K562 (cell line): ENCODE data around the gene ZNF32. TPM values are rescaled to one million over a fixed set of nuclear protein-coding genes. Genes with fewer than 3 reads are reported as not detected.

Source experiments
- ATAC-seq: fragments of 200-7000 bp; cut with Tn5 transposase; 3 replicates; pipeline ENCODE4 v1.9.1; 2020; ENCODE audit warnings: moderate library complexity
- BruUV-seq: library from RNA; stranded (reverse); fragments of 400-500 nt; replicated peaks from 2 replicates; lab custom pipeline; 2021; lab: Mats Ljungman, UMichigan
- CTCF ChIA-PET: fragments of 300-600 bp; formaldehyde crosslinking; extraction: SDS; loops from one replicate; lab custom pipeline; 2021; ENCODE audit warnings: low intra/inter-chr PET ratio; lab: Yijun Ruan, JAX
- POLR2A ChIA-PET: fragments of 300-600, 350-650 bp; sonication (Branson Sonifier 250); formaldehyde crosslinking; extraction: SDS; loops from one replicate; lab custom pipeline; 2021; ENCODE audit warnings: antibody characterized with exemption, inconsistent platforms; lab: Yijun Ruan, JAX
- DNase-seq, 4 experiments: peaks; one replicate each; pipeline versions ENCODE4 v3.0.0 to v3.0.0-alpha.2; 2011 to 2018; ENCODE audit warnings: low spot score in 3 of 4, mixed read lengths in 3 of 4; ENCODE audit errors: extremely low read depth in 1 of 4
- FAIRE-seq: peaks from 2 replicates; lab custom pipeline; 2011; peaks lifted over from hg19 to GRCh38; lab: Jason Lieb, UNC
- H2AFZ ChIP-seq: 2 replicates; pipeline ENCODE4 v1.6.0; 2011; ENCODE audit warnings: low read depth, low read length, control low read depth, inconsistent platforms
- H3K27ac ChIP-seq: fragments of 200-600 bp; 3 replicates; pipeline ENCODE4 v1.8.0; 2011; ENCODE audit warnings: low read depth, mild to moderate bottlenecking, control low read depth, inconsistent platforms, low read length, moderate library complexity, mixed read lengths; ENCODE audit errors: extremely low read depth
- H3K27me3 ChIP-seq, 2 experiments: fragments of 300-600 bp in 1 of 2; 2 replicates in 1 of 2; 3 replicates in 1 of 2; pipeline versions ENCODE4 v1.6.0 to v1.8.0; 2011; ENCODE audit warnings: inconsistent platforms in 2 of 2, low read length in 2 of 2, mild to moderate bottlenecking in 1 of 2, mixed read lengths in 1 of 2, moderate library complexity in 1 of 2; ENCODE audit not compliant: control insufficient read depth in 2 of 2, insufficient read depth in 2 of 2
- H3K36me3 ChIP-seq: fragments of 300-600 bp; 3 replicates; pipeline ENCODE4 v1.8.0; 2011; ENCODE audit warnings: mild to moderate bottlenecking, low read length, inconsistent platforms; ENCODE audit not compliant: control insufficient read depth, insufficient read depth
- H3K4me1 ChIP-seq, 2 experiments: fragments of 200-600 bp in 1 of 2; replicated peaks in 1 of 2; 2 replicates in 1 of 2; 3 replicates in 1 of 2; pipeline versions ENCODE4 v1.5.1 to v1.8.0; 2011; ENCODE audit warnings: inconsistent platforms in 2 of 2, low read length in 2 of 2, mild to moderate bottlenecking in 1 of 2, mixed read lengths in 1 of 2, moderate library complexity in 1 of 2; ENCODE audit not compliant: control insufficient read depth in 2 of 2, insufficient read depth in 2 of 2
- H3K4me2 ChIP-seq: 2 replicates; pipeline ENCODE4 v1.6.1; 2011; ENCODE audit warnings: low read length, control low read depth, inconsistent platforms, mixed read lengths; ENCODE audit not compliant: insufficient read depth
- H3K4me3 ChIP-seq: fragments of 200-600 bp; sonication (generic), shearing (Covaris generic); 2 replicates; pipeline ENCODE4 v1.5.1; 2016; ENCODE audit warnings: control low read depth, inconsistent platforms
- H3K79me2 ChIP-seq: fragments of 200-600 bp; 3 replicates; pipeline ENCODE4 v1.8.0; 2011; ENCODE audit warnings: low read length, inconsistent platforms; ENCODE audit not compliant: control insufficient read depth, insufficient read depth
- H3K9ac ChIP-seq, 2 experiments: 2 replicates each; pipeline versions ENCODE4 v1.6.0 to v1.6.1; 2011; ENCODE audit warnings: low read depth in 2 of 2, low read length in 2 of 2, control low read depth in 1 of 2, inconsistent platforms in 1 of 2, mild to moderate bottlenecking in 1 of 2, mixed read lengths in 1 of 2; ENCODE audit not compliant: insufficient read depth in 1 of 2
- H3K9me1 ChIP-seq: one replicate; pipeline ENCODE4 v1.6.0; 2011; ENCODE audit warnings: inconsistent platforms, mild to moderate bottlenecking, low read length, moderate library complexity; ENCODE audit not compliant: control insufficient read depth, insufficient read depth
- H3K9me3 ChIP-seq: replicated peaks from 2 replicates; pipeline ENCODE4 v1.5.1; 2011; ENCODE audit warnings: low read depth, low read length, inconsistent platforms; ENCODE audit not compliant: control insufficient read depth, insufficient read depth
- H4K20me1 ChIP-seq: replicated peaks from 2 replicates; pipeline ENCODE4 v1.6.1; 2011; ENCODE audit warnings: low read length, inconsistent platforms, mixed read lengths; ENCODE audit not compliant: control insufficient read depth, insufficient read depth
- CBX3 ChIP-seq, 2 experiments: IDR thresholded peaks; 1 replicate in 1 of 2; 2 replicates in 1 of 2; pipeline ENCODE4 v1.6.1; 2012; ENCODE audit warnings: inconsistent platforms in 2 of 2, low read length in 2 of 2, borderline replicate concordance in 1 of 2, control low read depth in 1 of 2
- CTBP1 ChIP-seq: fragments of 450-650 bp; IDR thresholded peaks from 2 replicates; pipeline ENCODE4 v1.6.1; 2016; ENCODE audit warnings: borderline replicate concordance
- CXXC5 ChIP-seq: fragments of 250-450 bp; sonication (Bioruptor Pico); IDR thresholded peaks from 2 replicates; pipeline ENCODE4 v1.8.0; 2022; ENCODE audit warnings: inconsistent platforms, mild to moderate bottlenecking, moderate library complexity
- DNMT1 ChIP-seq: fragments of 450-650 bp; IDR thresholded peaks from 2 replicates; pipeline ENCODE4 v1.6.1; 2016; ENCODE audit warnings: antibody characterized with exemption, mild to moderate bottlenecking
- GABPA ChIP-seq: fragments of 200-800 bp; sonication (Bioruptor generic); conservative IDR thresholded peaks from 2 replicates; pipeline ENCODE4 v1.6.1; 2016; ENCODE audit warnings: low read depth, missing genetic modification characterization, missing compliant biosample characterization
- HDAC6 ChIP-seq: IDR thresholded peaks from 2 replicates; pipeline ENCODE4 v1.6.1; 2012; ENCODE audit warnings: low read depth, mild to moderate bottlenecking, control low read depth, inconsistent platforms, low read length, moderate library complexity
- L3MBTL2 ChIP-seq: fragments of 450-650 bp; IDR thresholded peaks from 2 replicates; pipeline ENCODE4 v1.6.1; 2016; ENCODE audit warnings: mild to moderate bottlenecking, moderate library complexity
- NRF1 ChIP-seq, 2 experiments: fragments of 450-650 bp; IDR thresholded peaks in 1 of 2; conservative IDR thresholded peaks in 1 of 2; 2 replicates each; pipeline ENCODE4 v1.6.1; 2014; ENCODE audit warnings: mild to moderate bottlenecking in 2 of 2
- PCBP1 ChIP-seq: fragments of 200-400 bp; formaldehyde crosslinking; IDR thresholded peaks from 2 replicates; pipeline ENCODE4 v1.6.1; 2018; ENCODE audit warnings: mild to moderate bottlenecking, low read depth, low read length; ENCODE audit not compliant: poor library complexity, severe bottlenecking
- RNF2 ChIP-seq: sonication (generic); IDR thresholded peaks from 2 replicates; pipeline ENCODE4 v1.6.1; 2016
- SETDB1 ChIP-seq: IDR thresholded peaks from one replicate; pipeline ENCODE4 v1.6.1; 2012; ENCODE audit warnings: low read length, control low read depth, inconsistent platforms
- SP1 ChIP-seq: sonication (generic); formaldehyde crosslinking; IDR thresholded peaks from 2 replicates; pipeline ENCODE4 v1.8.1; 2022; ENCODE audit warnings: mild to moderate bottlenecking, missing genetic modification reagents
- WGBS: fragments of 100-300 bp; shearing (Covaris generic); methylation state at CpG from one replicate; pipeline ENCODE4 v1.1.6; 2016; ENCODE audit warnings: low coverage, mixed read lengths; ENCODE audit not compliant: insufficient coverage; ENCODE audit errors: missing lambda C conversion rate; 5-methylcytosine and 5-hydroxymethylcytosine counted together
- in situ Hi-C: fragments of 300-500 bp; cut with MboI; formaldehyde crosslinking; loops from 4 replicates; pipeline ENCODE4 v1.15.0; 2018; ENCODE audit warnings: inconsistent platforms, mixed read lengths
- intact Hi-C: fragments of 100-400 bp; cut with micrococcal nuclease; formaldehyde crosslinking; loops from 2 replicates; pipeline ENCODE4 v1.14.2; 2022
- polyA plus RNA-seq, 8 experiments: library from polyadenylated mRNA; depleted of rRNA in 4 of 8; stranded (reverse) in 5 of 8; unstranded in 3 of 8; fragments of >200 nt; fragmentation: Nextera tagmentation in 2 of 8; fragmentation: Illumina TruSeq in 1 of 8; extraction: Ambion mirVana in 2 of 8; extraction: Trizol in 1 of 8; gene quantifications; 2 replicates each; pipeline versions ENCODE4 v1.2.1 to v1.2.3, GENCODE V29; 2011 to 2014; ENCODE audit warnings: inconsistent platforms in 1 of 8, missing spikeins in 1 of 8
- total RNA-seq, 7 experiments: library from RNA; depleted of rRNA in 6 of 7; stranded (reverse); fragments of >200 nt in 6 of 7; fragmentation: Illumina TruSeq in 2 of 7; extraction: Trizol in 2 of 7; gene quantifications; 2 replicates each; pipeline versions ENCODE4 v1.2.1 to v1.2.3, GENCODE V29; 2011 to 2021; ENCODE audit warnings: low replicate concordance in 1 of 7
- TF ChIP-seq, protein P1 (sequence below): sonication (generic); formaldehyde crosslinking; IDR thresholded peaks from 2 replicates; pipeline ENCODE4 v1.8.0; 2023; ENCODE audit warnings: mild to moderate bottlenecking, missing genetic modification reagents
- TF ChIP-seq, protein P2 (sequence below), 2 experiments: IDR thresholded peaks; 2 replicates each; pipeline ENCODE4 v1.6.1; 2011; ENCODE audit warnings: borderline replicate concordance in 1 of 2, control low read depth in 1 of 2, low read depth in 1 of 2, low read length in 1 of 2, mild to moderate bottlenecking in 1 of 2, mixed read lengths in 1 of 2, moderate library complexity in 1 of 2; ENCODE audit not compliant: insufficient read depth in 1 of 2, insufficient read length in 1 of 2, poor library complexity in 1 of 2, severe bottlenecking in 1 of 2; ENCODE audit errors: extremely low read depth in 1 of 2

The ZNF32 gene
- total and polyA plus RNA-seq, 9 of the 15 experiments (the other 6 are each of a cell fraction or from before 2014, with no cell fraction given) = 17.3 to 57.0 (median 26.3) TPM

DNA sequence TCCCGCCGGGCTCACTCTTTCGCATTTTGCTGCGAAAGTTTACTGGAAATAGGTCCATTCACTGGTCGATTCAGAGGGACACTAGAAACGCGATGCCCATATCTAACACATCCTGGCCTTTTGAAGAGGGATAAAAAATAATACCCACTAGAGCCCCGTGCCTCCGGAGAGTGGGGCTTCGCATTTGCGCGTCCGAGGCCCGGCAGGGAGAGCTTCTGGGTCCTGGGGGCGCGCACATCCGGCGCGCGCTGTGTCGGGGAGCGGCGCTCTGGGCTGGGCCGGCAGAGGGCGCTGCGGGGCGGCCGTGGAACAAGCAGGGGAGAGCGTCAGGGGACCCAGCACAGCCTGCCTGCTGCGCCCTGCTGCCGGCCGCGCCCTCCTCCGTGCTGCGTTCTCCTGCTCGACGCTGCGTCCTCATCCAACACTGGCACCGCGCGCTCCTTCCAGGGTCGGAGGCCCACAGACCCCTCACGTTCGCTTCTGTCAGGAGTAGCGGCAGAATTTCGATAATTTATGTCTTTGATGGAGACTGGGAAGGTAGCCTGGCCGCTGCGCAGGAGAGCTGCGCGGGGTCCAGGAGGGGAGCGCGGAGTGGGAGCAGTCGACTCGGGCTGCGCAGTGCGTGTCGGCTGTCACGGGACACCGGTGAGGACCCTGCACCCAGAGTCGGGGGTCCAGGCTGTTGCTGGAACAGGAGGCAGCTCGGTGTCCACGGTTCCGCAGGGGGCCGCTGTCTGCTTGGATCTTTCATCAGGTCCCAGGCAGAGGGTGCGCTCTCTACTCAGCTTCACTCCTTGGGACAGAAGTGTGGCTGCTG lies 41.5 kb upstream of the ZNF32 start:
- H2AFZ ChIP-seq = peak overlapping the region; percentile 87
- H3K27me3 ChIP-seq = peaks cover 21 to 59% of the 10 kb centered on the region in 2 experiments
- CTCF ChIA-PET = interaction anchor here (0.6 kb wide), 2 partner anchors 596 to 1037 kb away, joined by 3 read pairs; no protein-coding TSS in a partner anchor
- H3K9me3 ChIP-seq = no peaks in the 10 kb centered on the region
- no peak overlapping the region for H3K27ac ChIP-seq
- peak; percentile 89 to 92 (median 92) for DNase-seq
- H3K9ac ChIP-seq = peak overlapping the region; percentile 3 to 87; a peak in 2 of 4 replicates
- H3K9me1 ChIP-seq = no peaks in the 10 kb centered on the region
- peak overlapping the region; percentile 85 for H3K4me2 ChIP-seq
- no peaks in the 10 kb centered on the region for H3K36me3 ChIP-seq
- peak; percentile 99 for ATAC-seq
- BruUV-seq = no TSS peak
- peak overlapping the region; percentile 31 for H3K4me3 ChIP-seq
- peak; percentile 48 for FAIRE-seq
- peaks cover 0 to 22% of the 10 kb centered on the region in 2 experiments; a peak in 2 of 5 replicates for H3K4me1 ChIP-seq
- no peaks in the 10 kb centered on the region for H3K79me2 ChIP-seq
- intact Hi-C loops = loop anchor here (5.0 kb wide), 2 partner anchors 97 to 697 kb away; partner anchors contain the start of gene CXCL12
- in situ Hi-C loops = no loop called here
- no peaks in the 10 kb centered on the region; the same call in 1 of the 2 replicates for H4K20me1 ChIP-seq
- POLR2A ChIA-PET = interaction anchor here (0.6 to 1.0 kb wide), 4 partner anchors 10 to 195 kb away, joined by 3 to 4 read pairs (median 3); no protein-coding TSS in a partner anchor
- 5% methylated on average over 64 of the region's 65 CpGs for WGBS
- TF ChIP-seq NRF1 (conservative IDR thresholded peaks at IDR 0.05 in 1 of 2, IDR thresholded peaks at IDR 0.05 in 1 of 2) (peak; percentile 68 to 76), CBX3 (IDR thresholded peaks at IDR 0.05; ENCODE audit: borderline replicate concordance in 1 of 2, low read length in 2 of 2) (no peak; a peak in 1 of 3 replicates), L3MBTL2 (peak; percentile 62; the same call in 1 of the 2 replicates), CXXC5 (CRISPR knock-in tag) (peak; percentile 78), RNF2 (0 out of 2 replicates have a peak, but pooled peaks have one; percentile 12), GABPA (tag) (peak; percentile 71), DNMT1 (no peak), HDAC6 (peak; percentile 44; the same call in 1 of the 2 replicates), CTBP1 (peak; percentile 80), SP1 (CRISPR knock-in tag) (no peak), PCBP1 (peak; percentile 61), SETDB1 (no peak)
- TF ChIP-seq, protein P1, sequence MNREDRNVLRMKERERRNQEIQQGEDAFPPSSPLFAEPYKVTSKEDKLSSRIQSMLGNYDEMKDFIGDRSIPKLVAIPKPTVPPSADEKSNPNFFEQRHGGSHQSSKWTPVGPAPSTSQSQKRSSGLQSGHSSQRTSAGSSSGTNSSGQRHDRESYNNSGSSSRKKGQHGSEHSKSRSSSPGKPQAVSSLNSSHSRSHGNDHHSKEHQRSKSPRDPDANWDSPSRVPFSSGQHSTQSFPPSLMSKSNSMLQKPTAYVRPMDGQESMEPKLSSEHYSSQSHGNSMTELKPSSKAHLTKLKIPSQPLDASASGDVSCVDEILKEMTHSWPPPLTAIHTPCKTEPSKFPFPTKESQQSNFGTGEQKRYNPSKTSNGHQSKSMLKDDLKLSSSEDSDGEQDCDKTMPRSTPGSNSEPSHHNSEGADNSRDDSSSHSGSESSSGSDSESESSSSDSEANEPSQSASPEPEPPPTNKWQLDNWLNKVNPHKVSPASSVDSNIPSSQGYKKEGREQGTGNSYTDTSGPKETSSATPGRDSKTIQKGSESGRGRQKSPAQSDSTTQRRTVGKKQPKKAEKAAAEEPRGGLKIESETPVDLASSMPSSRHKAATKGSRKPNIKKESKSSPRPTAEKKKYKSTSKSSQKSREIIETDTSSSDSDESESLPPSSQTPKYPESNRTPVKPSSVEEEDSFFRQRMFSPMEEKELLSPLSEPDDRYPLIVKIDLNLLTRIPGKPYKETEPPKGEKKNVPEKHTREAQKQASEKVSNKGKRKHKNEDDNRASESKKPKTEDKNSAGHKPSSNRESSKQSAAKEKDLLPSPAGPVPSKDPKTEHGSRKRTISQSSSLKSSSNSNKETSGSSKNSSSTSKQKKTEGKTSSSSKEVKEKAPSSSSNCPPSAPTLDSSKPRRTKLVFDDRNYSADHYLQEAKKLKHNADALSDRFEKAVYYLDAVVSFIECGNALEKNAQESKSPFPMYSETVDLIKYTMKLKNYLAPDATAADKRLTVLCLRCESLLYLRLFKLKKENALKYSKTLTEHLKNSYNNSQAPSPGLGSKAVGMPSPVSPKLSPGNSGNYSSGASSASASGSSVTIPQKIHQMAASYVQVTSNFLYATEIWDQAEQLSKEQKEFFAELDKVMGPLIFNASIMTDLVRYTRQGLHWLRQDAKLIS (CRISPR knock-in tag) = 0 out of 2 replicates have a peak, but pooled peaks have one; percentile 42
- TF ChIP-seq, protein P2, sequence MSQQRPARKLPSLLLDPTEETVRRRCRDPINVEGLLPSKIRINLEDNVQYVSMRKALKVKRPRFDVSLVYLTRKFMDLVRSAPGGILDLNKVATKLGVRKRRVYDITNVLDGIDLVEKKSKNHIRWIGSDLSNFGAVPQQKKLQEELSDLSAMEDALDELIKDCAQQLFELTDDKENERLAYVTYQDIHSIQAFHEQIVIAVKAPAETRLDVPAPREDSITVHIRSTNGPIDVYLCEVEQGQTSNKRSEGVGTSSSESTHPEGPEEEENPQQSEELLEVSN (IDR thresholded peaks at IDR 0.05; ENCODE audit: borderline replicate concordance in 1 of 2, extremely low read depth in 1 of 2, insufficient read depth in 1 of 2, insufficient read length in 1 of 2, low read depth in 1 of 2, low read length in 1 of 2, poor library complexity in 1 of 2, severe bottlenecking in 1 of 2) = peak in 1 of 2 experiments; percentile 68
